ENCODE results near the gene PVRIG.

DNA sequence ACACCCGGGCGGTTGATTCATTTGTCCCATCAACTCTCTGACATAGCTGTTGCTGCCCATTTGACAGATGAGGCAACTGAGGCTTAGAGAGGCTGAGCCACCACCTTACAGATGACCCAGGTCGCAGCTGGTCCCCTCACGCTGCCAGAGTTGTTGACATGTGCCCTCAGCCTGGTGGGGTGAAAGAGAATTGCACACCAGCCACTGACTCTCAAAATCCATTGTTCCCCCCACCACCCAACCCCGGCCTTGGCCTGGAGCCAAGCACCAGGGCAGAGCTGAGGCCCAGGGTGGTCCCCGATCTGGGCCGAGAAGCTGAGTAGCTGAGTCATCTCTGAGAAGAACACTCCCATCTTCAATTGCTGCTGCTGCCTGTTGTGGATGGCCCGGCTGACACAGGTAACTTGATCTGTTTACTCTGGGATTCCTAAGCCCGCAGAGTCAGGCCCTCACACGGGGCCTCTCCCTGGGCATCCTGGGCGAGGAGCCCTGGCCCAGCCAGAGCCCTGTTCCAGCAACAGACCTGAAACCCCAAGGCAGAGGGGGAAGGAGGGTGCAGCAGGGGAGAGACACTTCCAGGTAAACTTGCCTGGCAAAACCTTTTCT, 27.5 kb downstream of the PVRIG start:
- TF ChIP-seq SUZ12 (IDR thresholded peaks at IDR 0.05) (no peak), ZNF384 (IDR thresholded peaks at IDR 0.05) (no peak), FOXM1 (IDR thresholded peaks at IDR 0.05; ENCODE audit: borderline replicate concordance) (no peak), SP1 (IDR thresholded peaks at IDR 0.05) (no peak), HDGF (IDR thresholded peaks at IDR 0.05; ENCODE audit: borderline replicate concordance) (no peak), ELF4 (IDR thresholded peaks at IDR 0.05) (no peak), FOXA1 (IDR thresholded peaks at IDR 0.05) (no peak), NFRKB (IDR thresholded peaks at IDR 0.05) (no peak), BHLHE40 (IDR thresholded peaks at IDR 0.05; ENCODE audit: borderline replicate concordance) (no peak)
